ENCODE measurements around the gene PER3.

PER3 gene

DNA sequence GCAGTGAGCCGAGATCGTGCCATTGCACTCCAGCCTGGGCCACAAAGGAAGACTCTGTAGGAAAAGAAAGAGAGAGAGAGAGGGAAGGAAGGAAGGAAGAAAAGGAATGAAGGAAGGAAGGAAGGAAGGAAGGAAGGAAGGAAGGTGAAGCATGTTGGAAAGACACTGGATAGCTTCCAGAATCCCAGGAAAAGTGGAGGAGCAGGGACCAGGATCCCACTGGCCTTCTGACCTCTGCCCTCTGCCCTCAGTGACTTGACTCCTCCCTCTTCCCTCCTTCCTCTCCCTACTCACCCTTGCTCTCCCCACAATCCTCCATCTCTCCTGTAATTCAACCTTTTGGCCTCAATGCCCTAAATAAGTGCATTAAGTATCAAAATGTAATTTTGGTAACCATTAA lies 72.9 kb downstream of the PER3 start:
- Histone ChIP-seq H3K27me3 (ENCODE audit: insufficient read depth, poor library complexity, severe bottlenecking) (no peaks in the 10 kb centered on the region), H3K9me3 (ENCODE audit: severe bottlenecking) (no peaks in the 10 kb centered on the region), H3K4me3 (ENCODE audit: severe bottlenecking) (no peak overlapping the region), H3K4me1 (ENCODE audit: insufficient read depth, poor library complexity, severe bottlenecking) (no peaks in the 10 kb centered on the region), H3K36me3 (ENCODE audit: low read depth) (no peaks in the 10 kb centered on the region), H3K27ac (ENCODE audit: poor library complexity, severe bottlenecking) (no peak overlapping the region)
- no peak for ATAC-seq (ENCODE audit: low read depth)
- TF ChIP-seq, protein P1, sequence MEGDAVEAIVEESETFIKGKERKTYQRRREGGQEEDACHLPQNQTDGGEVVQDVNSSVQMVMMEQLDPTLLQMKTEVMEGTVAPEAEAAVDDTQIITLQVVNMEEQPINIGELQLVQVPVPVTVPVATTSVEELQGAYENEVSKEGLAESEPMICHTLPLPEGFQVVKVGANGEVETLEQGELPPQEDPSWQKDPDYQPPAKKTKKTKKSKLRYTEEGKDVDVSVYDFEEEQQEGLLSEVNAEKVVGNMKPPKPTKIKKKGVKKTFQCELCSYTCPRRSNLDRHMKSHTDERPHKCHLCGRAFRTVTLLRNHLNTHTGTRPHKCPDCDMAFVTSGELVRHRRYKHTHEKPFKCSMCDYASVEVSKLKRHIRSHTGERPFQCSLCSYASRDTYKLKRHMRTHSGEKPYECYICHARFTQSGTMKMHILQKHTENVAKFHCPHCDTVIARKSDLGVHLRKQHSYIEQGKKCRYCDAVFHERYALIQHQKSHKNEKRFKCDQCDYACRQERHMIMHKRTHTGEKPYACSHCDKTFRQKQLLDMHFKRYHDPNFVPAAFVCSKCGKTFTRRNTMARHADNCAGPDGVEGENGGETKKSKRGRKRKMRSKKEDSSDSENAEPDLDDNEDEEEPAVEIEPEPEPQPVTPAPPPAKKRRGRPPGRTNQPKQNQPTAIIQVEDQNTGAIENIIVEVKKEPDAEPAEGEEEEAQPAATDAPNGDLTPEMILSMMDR (IDR thresholded peaks at IDR 0.05; ENCODE audit: poor library complexity, severe bottlenecking): no peak
- DNase-seq (ENCODE audit: low spot score): no peak

DNA sequence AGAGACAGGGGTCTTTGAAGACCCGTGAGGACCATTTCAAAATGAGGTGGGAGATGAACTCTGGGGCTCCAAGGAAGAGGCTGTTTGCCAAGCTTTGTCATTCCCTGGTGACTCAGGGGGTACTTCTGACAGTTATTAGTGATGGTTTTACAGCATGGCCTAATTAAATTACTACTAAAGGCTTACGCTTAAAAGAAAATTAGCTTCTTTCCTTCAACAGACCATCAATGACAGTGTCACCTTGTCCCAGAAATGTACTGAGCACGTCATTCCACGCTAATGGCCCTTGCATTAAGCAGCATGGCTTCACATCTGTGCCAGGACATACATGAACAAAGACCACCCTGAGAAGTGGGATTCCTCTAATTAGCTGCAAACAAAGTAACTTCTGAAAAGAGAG lies 73.9 kb downstream of the PER3 start:
- DNase-seq (ENCODE audit: low spot score) (no peak), ATAC-seq (ENCODE audit: low read depth) (no peak)
- H3K9me3 ChIP-seq (ENCODE audit: severe bottlenecking): no peaks in the 10 kb centered on the region
- H3K27ac ChIP-seq (ENCODE audit: poor library complexity, severe bottlenecking): no peak overlapping the region
- TF ChIP-seq, protein P1 (IDR thresholded peaks at IDR 0.05; ENCODE audit: poor library complexity, severe bottlenecking): no peak
- H3K36me3 ChIP-seq (ENCODE audit: low read depth): no peaks in the 10 kb centered on the region
- H3K27me3 ChIP-seq (ENCODE audit: insufficient read depth, poor library complexity, severe bottlenecking): no peaks in the 10 kb centered on the region
- H3K4me1 ChIP-seq (ENCODE audit: insufficient read depth, poor library complexity, severe bottlenecking): no peaks in the 10 kb centered on the region
- H3K4me3 ChIP-seq (ENCODE audit: severe bottlenecking): no peak overlapping the region

DNA sequence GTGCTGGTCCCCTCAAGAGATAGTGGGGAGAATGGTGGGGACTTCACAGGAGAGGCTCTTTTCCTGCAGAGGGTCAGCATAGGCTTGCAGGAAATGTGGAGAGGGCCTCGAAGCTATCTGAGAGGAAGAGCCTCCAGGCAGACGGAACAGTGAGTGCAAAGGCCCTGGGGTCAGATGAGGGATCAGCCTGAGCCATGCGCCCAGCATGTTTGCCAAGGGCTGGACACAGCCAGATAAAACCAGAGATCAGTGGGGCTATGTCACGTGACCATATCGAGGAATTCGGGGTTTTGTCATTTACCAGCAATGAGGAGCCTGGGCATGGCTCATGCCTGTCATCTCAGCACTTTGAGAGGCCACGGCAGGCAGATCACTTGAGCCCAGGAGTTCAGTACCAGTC lies 75.3 kb downstream of the PER3 start:
- no peak overlapping the region for H3K27ac ChIP-seq (ENCODE audit: poor library complexity, severe bottlenecking)
- no peaks in the 10 kb centered on the region for H3K4me1 ChIP-seq (ENCODE audit: insufficient read depth, poor library complexity, severe bottlenecking)
- no peaks in the 10 kb centered on the region for H3K9me3 ChIP-seq (ENCODE audit: severe bottlenecking)
- H3K36me3 ChIP-seq (ENCODE audit: low read depth): no peaks in the 10 kb centered on the region
- TF ChIP-seq, protein P1 (IDR thresholded peaks at IDR 0.05; ENCODE audit: poor library complexity, severe bottlenecking): no peak
- H3K4me3 ChIP-seq (ENCODE audit: severe bottlenecking): no peak overlapping the region
- no peak for ATAC-seq (ENCODE audit: low read depth)
- DNase-seq (ENCODE audit: low spot score): no peak
- no peaks in the 10 kb centered on the region for H3K27me3 ChIP-seq (ENCODE audit: insufficient read depth, poor library complexity, severe bottlenecking)

DNA sequence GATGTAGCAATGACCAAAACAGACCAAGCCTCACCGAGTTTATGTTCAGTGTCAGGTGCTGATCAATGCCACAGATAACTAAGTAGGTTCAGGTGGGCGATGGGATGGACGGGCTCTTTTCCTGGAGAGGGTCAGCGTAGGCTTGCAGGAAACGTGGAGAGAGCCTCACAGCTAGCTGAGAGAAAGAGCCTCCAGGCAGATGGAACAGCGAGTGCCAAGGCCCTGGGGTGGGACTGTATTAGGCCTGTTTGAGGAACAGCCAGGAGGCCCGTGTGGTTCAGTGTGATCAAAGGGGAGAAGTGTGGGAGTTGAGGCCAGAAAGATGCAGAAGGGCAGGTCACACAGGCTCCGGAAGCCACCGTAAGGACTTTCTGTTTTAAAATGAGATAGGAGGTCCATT lies 76.0 kb downstream of the PER3 start:
- no peaks in the 10 kb centered on the region for H3K27me3 ChIP-seq (ENCODE audit: insufficient read depth, poor library complexity, severe bottlenecking)
- no peak overlapping the region for H3K4me3 ChIP-seq (ENCODE audit: severe bottlenecking)
- H3K27ac ChIP-seq (ENCODE audit: poor library complexity, severe bottlenecking): no peak overlapping the region
- TF ChIP-seq, protein P1 (IDR thresholded peaks at IDR 0.05; ENCODE audit: poor library complexity, severe bottlenecking): no peak
- H3K9me3 ChIP-seq (ENCODE audit: severe bottlenecking): no peaks in the 10 kb centered on the region
- H3K36me3 ChIP-seq (ENCODE audit: low read depth): no peaks in the 10 kb centered on the region
- DNase-seq (ENCODE audit: low spot score) (no peak), ATAC-seq (ENCODE audit: low read depth) (no peak)
- H3K4me1 ChIP-seq (ENCODE audit: insufficient read depth, poor library complexity, severe bottlenecking): no peaks in the 10 kb centered on the region

DNA sequence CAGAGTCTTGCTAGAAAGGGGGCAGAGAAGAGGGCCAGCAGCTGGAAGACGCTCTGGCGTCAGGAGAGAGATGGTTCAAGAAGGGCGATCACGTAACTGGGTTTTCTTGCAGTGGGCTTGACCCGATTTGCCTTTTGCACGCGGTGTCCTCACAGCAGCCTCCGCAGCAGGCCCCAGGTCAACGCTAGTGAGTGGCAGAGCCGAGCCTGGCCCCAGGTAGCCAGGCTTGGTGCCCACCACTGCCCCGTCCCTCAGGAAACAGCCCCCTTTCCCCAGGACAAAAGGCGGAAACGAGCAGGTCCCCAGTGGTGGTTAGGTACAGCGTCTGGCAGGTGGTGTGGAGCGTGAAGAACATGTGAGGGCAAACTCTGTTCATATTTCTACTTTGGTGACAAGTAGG lies 77.4 kb downstream of the PER3 start:
- no peaks in the 10 kb centered on the region for H3K36me3 ChIP-seq (ENCODE audit: low read depth)
- no peak for ATAC-seq (ENCODE audit: low read depth)
- H3K4me1 ChIP-seq (ENCODE audit: insufficient read depth, poor library complexity, severe bottlenecking): no peaks in the 10 kb centered on the region
- H3K9me3 ChIP-seq (ENCODE audit: severe bottlenecking): no peaks in the 10 kb centered on the region
- no peaks in the 10 kb centered on the region for H3K27me3 ChIP-seq (ENCODE audit: insufficient read depth, poor library complexity, severe bottlenecking)
- no peak overlapping the region for H3K4me3 ChIP-seq (ENCODE audit: severe bottlenecking)
- TF ChIP-seq, protein P1 (IDR thresholded peaks at IDR 0.05; ENCODE audit: poor library complexity, severe bottlenecking): no peak
- DNase-seq (ENCODE audit: low spot score): no peak
- H3K27ac ChIP-seq (ENCODE audit: poor library complexity, severe bottlenecking): no peak overlapping the region
